NOMO-1 treated with dmso at 0.1 percent for 144 hours (cell line): ENCODE data around the gene KRTAP10-8.
"Not testable (repeated sequence)": the region's sequence is repeated elsewhere in the genome, so short reads cannot be mapped to it uniquely, and the experiment has no call there.

Source experiments
- DNase-seq: peaks from one replicate; lab custom pipeline; 2025; ENCODE audit not compliant: unreplicated experiment; lab: John Stamatoyannopoulos, UW

Gene KRTAP10-8

GRCh38 chr21:44616591-44616926, 4.7 kb downstream of the KRTAP10-8 start:
- DNase-seq: no peak

GRCh38 chr21:44617071-44617501, 5.2 kb downstream of the KRTAP10-8 start:
- no peak for DNase-seq

DNA sequence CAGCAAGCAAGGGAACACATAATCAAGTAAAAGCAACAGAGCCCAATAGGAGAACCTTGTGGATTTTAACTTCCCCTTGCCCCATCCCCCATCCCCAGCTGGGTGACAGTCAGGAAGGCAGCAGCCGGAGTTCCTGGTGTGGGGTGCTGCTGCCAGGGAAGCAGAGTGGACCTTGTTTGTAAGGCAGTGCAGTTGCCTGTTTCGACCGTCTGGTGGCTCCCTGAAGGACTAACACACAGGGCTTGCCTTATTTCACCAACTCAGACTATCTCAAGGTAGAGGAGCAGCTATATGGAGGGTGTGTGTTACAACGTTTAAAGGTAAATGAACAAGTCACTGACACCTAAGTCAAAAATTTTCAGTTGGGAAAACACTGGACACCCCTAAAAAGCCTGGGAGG, 6.6 kb downstream of the KRTAP10-8 start:
- DNase-seq: no peak

- DNase-seq: no peak
These were observed 7.0 kb downstream of the KRTAP10-8 start for GRCh38 chr21:44618909-44619308.

- no peak for DNase-seq
These were observed 8.0 kb downstream of the KRTAP10-8 start for GRCh38 chr21:44619886-44620285.

DNA sequence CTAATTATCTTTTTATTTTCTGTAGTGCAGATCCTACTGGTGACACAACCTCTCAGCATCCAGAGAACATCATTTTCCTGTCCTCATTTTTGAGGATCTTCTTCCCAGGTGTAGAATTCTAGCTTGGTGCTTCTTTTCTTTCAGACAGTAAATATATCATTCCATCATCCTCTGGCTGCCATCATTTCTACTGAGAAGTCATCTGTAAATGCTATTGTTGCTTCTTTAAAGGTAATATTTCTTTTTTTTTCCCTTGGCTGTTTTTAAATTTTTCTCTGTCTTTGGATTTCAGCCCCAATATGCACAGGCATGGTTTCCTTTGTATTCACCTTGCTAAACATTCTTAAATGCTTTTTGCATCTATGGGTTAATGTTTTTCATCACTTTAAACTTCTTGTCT, 11.7 kb downstream of the KRTAP10-8 start:
- DNase-seq: no peak

GRCh38 chr21:44625756-44626155, 13.9 kb downstream of the KRTAP10-8 start:
- DNase-seq: no peak

- DNase-seq: no peak
These were observed 14.4 kb downstream of the KRTAP10-8 start for GRCh38 chr21:44626262-44626661.

GRCh38 chr21:44626673-44627143, 14.8 kb downstream of the KRTAP10-8 start, which contains the start of gene KRTAP10-9:
KRTAP10-9 (plus strand) TSS chr21:44627093; CDS start chr21:44627172, 79 bp downstream.
- DNase-seq: no peak

- not testable (repeated sequence) for DNase-seq
These were observed 15.4 kb downstream of the KRTAP10-8 start for GRCh38 chr21:44627181-44627822.

GRCh38 chr21:44627831-44628233, 16.0 kb downstream of the KRTAP10-8 start:
- not testable (repeated sequence) for DNase-seq

GRCh38 chr21:44628707-44629391, 17.0 kb downstream of the KRTAP10-8 start:
- no peak for DNase-seq

DNA sequence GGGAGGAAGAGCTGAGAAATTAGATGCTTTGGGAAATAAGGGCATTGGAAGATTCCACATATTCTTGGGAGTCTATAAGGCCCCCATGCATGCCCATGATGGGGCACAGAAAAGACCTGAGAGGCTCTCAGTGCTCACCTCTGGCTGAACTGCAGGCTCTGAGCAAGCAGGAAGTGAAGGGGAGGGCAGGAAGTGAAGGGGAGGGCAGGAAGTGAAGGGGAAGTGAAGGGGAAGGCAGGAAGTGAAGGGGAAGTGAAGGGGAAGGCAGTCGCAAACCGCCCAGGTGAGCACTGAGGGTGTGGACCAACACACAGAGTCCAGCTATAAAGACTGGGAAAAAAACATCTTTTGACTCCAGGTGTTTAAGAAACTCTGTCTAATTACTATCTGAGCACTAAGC, 18.6 kb downstream of the KRTAP10-8 start:
- no peak for DNase-seq

- DNase-seq: no peak
These were observed 20.2 kb downstream of the KRTAP10-8 start for GRCh38 chr21:44632067-44632466.

DNA sequence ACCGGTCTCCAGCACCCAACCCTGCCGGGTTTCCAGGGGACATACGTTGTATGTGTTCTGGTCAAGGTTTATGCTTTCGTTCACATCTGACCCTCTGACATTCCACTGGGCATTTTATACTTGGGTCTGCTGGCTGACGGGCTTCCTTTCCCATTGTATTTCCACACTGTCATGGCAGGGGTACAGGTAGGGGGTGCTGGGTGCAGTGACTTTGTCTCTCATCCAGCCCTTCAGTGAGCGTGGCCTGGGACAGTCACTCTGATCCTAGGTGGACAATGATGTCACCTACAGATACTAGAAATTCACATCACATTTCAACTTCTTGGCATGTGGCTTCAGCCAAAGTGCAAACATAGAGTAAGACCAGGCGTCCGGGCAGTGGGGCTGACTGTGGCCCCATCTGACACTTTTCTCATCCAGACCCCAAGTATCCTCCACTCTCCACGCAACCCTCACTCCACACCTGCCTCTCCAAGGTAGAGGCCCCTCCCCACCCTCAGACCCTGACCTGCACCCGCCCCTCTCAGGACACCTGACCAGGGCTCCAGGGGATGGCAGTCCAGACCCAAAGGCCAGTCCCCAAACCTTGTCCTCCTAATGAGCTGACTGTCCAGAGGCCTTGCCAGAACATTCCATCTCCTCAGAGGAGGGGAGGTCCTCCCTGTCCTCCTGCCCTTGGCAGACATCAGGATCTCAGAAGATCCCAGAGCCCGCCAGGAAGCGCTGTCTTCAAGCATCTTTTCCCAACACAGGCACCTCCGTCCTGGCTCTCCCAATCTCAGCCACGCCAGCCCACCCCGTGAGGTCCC, 24.5 kb downstream of the KRTAP10-8 start:
- no peak for DNase-seq

DNA sequence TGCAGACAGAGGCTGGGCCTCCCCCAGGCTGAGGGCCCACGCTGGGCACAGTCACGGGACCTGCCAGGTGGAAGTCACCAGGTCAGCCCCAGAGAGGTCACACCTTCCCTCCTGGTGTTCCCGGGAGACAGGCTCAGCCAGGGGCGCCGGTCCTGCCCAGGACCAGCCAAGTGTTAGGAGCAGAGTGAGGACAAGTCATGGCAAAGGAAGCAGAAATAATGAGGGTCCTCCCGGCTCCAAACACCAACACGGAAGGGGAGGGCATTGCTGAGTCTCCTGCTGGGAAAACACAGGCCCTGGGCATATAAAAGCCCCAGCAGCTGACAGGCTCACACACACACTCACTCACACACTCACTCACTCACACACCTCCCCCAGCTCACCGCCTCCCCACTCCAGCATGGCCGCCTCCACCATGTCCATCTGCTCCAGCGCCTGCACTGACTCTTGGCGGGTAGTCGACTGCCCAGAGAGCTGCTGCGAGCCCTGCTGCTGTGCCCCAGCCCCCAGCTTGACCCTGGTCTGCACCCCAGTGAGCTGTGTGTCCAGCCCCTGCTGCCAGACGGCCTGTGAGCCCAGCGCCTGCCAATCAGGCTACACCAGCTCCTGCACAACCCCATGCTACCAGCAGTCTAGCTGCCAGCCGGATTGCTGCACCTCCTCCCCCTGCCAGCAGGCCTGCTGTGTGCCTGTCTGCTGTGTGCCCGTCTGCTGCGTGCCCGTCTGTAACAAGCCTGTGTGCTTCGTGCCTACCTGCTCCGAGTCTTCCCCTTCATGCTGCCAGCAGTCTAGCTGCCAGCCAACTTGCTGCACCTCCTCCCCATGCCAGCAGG, 25.4 kb downstream of the KRTAP10-8 start, which contains the start of gene KRTAP10-10:
TSS of gene KRTAP10-10 (plus strand) at position 339 of the 833 bp plus-strand sequence. CDS start at position 401, 62 bp downstream.
- no peak for DNase-seq

- not testable (repeated sequence) for DNase-seq
These were observed 26.0 kb downstream of the KRTAP10-8 start for GRCh38 chr21:44637851-44638348.

- not testable (repeated sequence) for DNase-seq
These were observed 26.8 kb downstream of the KRTAP10-8 start for GRCh38 chr21:44638506-44639330.

DNA sequence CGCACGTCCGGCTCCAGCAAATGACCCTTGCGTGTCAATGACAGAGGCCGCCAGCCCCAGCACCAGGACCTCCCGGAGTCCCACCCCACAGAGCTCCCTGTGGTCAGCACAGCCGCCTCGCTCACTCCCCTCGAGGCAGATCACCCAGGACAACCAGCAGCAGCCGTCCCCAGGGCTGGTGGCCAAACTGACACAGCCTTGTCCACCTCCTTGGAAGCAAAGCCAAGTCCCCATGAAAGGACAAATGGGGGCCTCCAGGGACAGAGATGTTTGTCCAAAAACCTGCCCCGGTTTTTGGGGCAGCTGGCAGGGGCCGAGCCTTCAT, 27.4 kb downstream of the KRTAP10-8 start:
- DNase-seq: no peak

GRCh38 chr21:44640761-44641160, 28.9 kb downstream of the KRTAP10-8 start:
- no peak for DNase-seq
